Nucleus accumbens (tissue), 56 donors: ENCODE data around the gene POLR2H.

ENCODE experiments used
- DNase-seq, 56 donors: peaks; one replicate each; lab custom pipeline; 2025; lab: John Stamatoyannopoulos, UW

The POLR2H gene

DNA sequence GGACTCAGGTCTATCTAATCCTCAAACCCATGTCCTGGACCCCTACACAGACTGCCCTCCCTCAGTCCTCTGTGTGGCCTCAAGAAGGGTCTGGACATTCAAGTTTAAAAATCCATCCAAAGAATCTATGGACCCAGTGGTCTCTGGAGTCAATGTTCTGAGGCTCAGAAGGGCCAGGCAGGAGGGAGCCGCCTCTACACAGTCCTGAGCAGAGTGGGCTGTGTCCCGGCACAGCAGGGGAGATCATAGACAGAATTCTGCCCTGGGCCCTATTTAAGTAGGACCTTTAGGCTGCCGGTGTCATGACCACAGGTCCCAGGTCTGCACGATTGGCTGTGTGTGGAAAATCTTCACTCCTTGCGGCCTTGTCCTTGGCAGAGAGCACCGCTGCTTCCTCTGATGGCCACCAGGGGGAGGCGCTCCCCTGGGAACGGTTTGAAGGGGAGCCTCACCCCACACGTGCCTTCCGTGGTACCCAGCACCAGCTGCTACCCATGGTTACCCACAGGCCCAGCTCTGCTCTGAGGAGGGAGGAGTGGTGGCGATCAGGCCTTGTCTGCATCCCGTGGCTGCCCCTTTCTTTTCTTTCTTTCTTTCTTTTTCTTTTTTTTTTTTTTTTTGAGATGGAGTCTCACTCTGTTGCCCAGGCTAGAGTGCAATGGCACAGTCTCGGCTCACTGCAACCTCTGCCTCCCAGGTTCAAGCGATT is 56.3 kb downstream of the POLR2H start:
- peak in 41 of 56 donors; percentile 3 to 76 (median 25) for DNase-seq
